H1 (cell line): ENCODE measurements around the gene ZNF536. TPM values are rescaled to one million over a fixed set of nuclear protein-coding genes. Genes with fewer than 3 reads are reported as not detected.

ENCODE experiments used
- CBX8 ChIP-seq: fragments of 300-800, 300-1000 bp; sonication (generic); IDR thresholded peaks from 2 replicates; pipeline ENCODE4 v1.7.1; 2016; ENCODE audit warnings: low read depth, low read length, borderline replicate concordance
- EZH2 ChIP-seq: fragments of 200-600 bp; sonication (generic); IDR thresholded peaks from 2 replicates; pipeline ENCODE4 v1.7.1; 2012; ENCODE audit warnings: low read depth, mild to moderate bottlenecking, moderate library complexity, low read length, inconsistent platforms; ENCODE audit not compliant: severe bottlenecking
- HDAC6 ChIP-seq: IDR thresholded peaks from one replicate; pipeline ENCODE4 v1.7.1; 2012; ENCODE audit warnings: low read depth, mild to moderate bottlenecking, inconsistent platforms, low read length, moderate library complexity
- KDM4A ChIP-seq: IDR thresholded peaks from one replicate; pipeline ENCODE4 v1.7.1; 2012; ENCODE audit warnings: low read depth, mild to moderate bottlenecking, moderate library complexity, low read length, inconsistent platforms; ENCODE audit not compliant: severe bottlenecking
- POLR2AphosphoS5 ChIP-seq: IDR thresholded peaks from 2 replicates; pipeline ENCODE4 v1.6.1; 2011; ENCODE audit warnings: low read depth, low read length
- YY1 ChIP-seq: IDR thresholded peaks from 2 replicates; pipeline ENCODE4 v1.6.1; 2011; ENCODE audit warnings: low read depth, mild to moderate bottlenecking, low read length
- polyA plus RNA-seq, 7 experiments: library from polyadenylated mRNA; depleted of rRNA in 3 of 7; stranded (reverse) in 5 of 7; unstranded in 2 of 7; fragments of >200 nt in 5 of 7; fragments of 200-250 nt in 2 of 7; gene quantifications; 1 replicate in 5 of 7; 2 replicates in 1 of 7; 4 replicates in 1 of 7; pipeline versions ENCODE4 v1.2.1 to v1.2.3, GENCODE V29; 2011 to 2013; ENCODE audit warnings: missing spikeins in 2 of 7, mixed read lengths in 2 of 7
- total RNA-seq: library from RNA; stranded (reverse); fragmentation: NEBNext Ultra II Directional; extraction: Animal tissue kit (Norgen Biotek cat#: 25700); gene quantifications from 2 replicates; pipeline ENCODE4 v1.2.1, GENCODE V29; 2021

The ZNF536 gene
- total and polyA plus RNA-seq, 2 of the 8 experiments (the other 6 are each of a cell fraction or from before 2014, with no cell fraction given): 0.09 to 0.11 TPM

GRCh38 chr19:30425885-30426838, 54.0 kb downstream of the ZNF536 start (continued):
- TF ChIP-seq CBX8 (no peak), EZH2 (no peak), KDM4A (no peak), POLR2AphosphoS5 (no peak), HDAC6 (no peak), YY1 (no peak)
